Mucosa of descending colon (tissue), 3 donors: Measurements from ENCODE around the gene RNF11. TPM values are rescaled to one million over a fixed set of nuclear protein-coding genes. Genes with fewer than 3 reads are reported as not detected.
"Not testable (repeated sequence)": the region's sequence is repeated elsewhere in the genome, so short reads cannot be mapped to it uniquely, and the experiment has no call there.

Source experiments
- ATAC-seq: fragments of 200-7000 bp; cut with Tn5 transposase; one replicate; pipeline ENCODE4 v1.9.1; 2020; ENCODE audit warnings: mild to moderate bottlenecking, moderate library complexity
- DNase-seq, 3 donors: peaks; one replicate each; pipeline ENCODE4 v3.0.0-alpha.2; 2020
- H3K36me3 ChIP-seq: fragments of 200-600 bp; one replicate; pipeline ENCODE4 v1.8.0; 2021; ENCODE audit warnings: low read depth, mild to moderate bottlenecking
- H3K4me1 ChIP-seq: fragments of 200-600 bp; one replicate; pipeline ENCODE4 v1.8.0; 2021; ENCODE audit warnings: low read depth, mild to moderate bottlenecking
- H3K4me3 ChIP-seq: fragments of 200-600 bp; one replicate; pipeline ENCODE4 v1.8.0; 2021; ENCODE audit warnings: mild to moderate bottlenecking
- H3K9me3 ChIP-seq: fragments of 200-600 bp; one replicate; pipeline ENCODE4 v1.8.0; 2021; ENCODE audit warnings: mild to moderate bottlenecking
- CTCF ChIP-seq: fragments of 200-600 bp; IDR thresholded peaks from one replicate; pipeline ENCODE4 v1.8.0; 2022; ENCODE audit warnings: antibody characterized with exemption, mild to moderate bottlenecking
- intact Hi-C, 2 donors: fragments of 100-400 bp; cut with DNase I in 1 of 2; cut with micrococcal nuclease in 1 of 2; formaldehyde crosslinking; loops; one replicate each; pipeline versions ENCODE4 v1.11.0 to v1.11.1; 2022; cut with DNase I, micrococcal nuclease
- total RNA-seq, 3 donors: library from RNA; stranded (reverse); fragmentation: NEBNext Ultra II Directional in 2 of 3; extraction: Animal tissue kit (Norgen Biotek cat#: 25700) in 2 of 3; gene quantifications; one replicate each; pipeline versions ENCODE4 v1.2.1 to v1.2.4, GENCODE V29; 2021 to 2023
- donor health status: DM: no; HTN: no; CAD: no; lungs with moderate emphysema.
- donor health status: DM: no; HTN: no; CAD: no.
- donor health status: DM: no; HTN: yes; CAD: no.

The RNF11 gene
- total RNA-seq, 3 donors from 2014 or later: 66.7 to 117 (median 84.7) TPM

GRCh38 chr1:51222136-51222787, 13.8 kb upstream of the RNF11 start:
- Histone ChIP-seq H3K9me3 (no peaks in the 10 kb centered on the region), H3K4me3 (no peak overlapping the region), H3K4me1 (no peaks in the 10 kb centered on the region), H3K36me3 (no peaks in the 10 kb centered on the region)
- DNase-seq (no peak), ATAC-seq (no peak)
- intact Hi-C loops: no loop called here
- no peak for TF ChIP-seq CTCF

GRCh38 chr1:51222809-51223208, 13.3 kb upstream of the RNF11 start:
- H3K36me3 ChIP-seq: no peaks in the 10 kb centered on the region
- intact Hi-C loops: no loop called here
- H3K4me3 ChIP-seq: no peak overlapping the region
- no peak for TF ChIP-seq CTCF
- ATAC-seq: no peak
- H3K9me3 ChIP-seq: no peaks in the 10 kb centered on the region
- no peak for DNase-seq
- H3K4me1 ChIP-seq: no peaks in the 10 kb centered on the region

GRCh38 chr1:51224255-51224654, 11.8 kb upstream of the RNF11 start:
- no peak for DNase-seq
- H3K9me3 ChIP-seq: no peaks in the 10 kb centered on the region
- no peaks in the 10 kb centered on the region for H3K36me3 ChIP-seq
- no peak overlapping the region for H3K4me3 ChIP-seq
- H3K4me1 ChIP-seq: no peaks in the 10 kb centered on the region
- no peak for ATAC-seq
- intact Hi-C loops: no loop called here
- TF ChIP-seq CTCF: no peak

GRCh38 chr1:51227231-51227960, 8.7 kb upstream of the RNF11 start:
- DNase-seq, H3K4me3 ChIP-seq, intact Hi-C loops, H3K36me3 ChIP-seq, H3K9me3 ChIP-seq, ATAC-seq, H3K4me1 ChIP-seq: not testable (repeated sequence)

GRCh38 chr1:51228471-51228870, 7.6 kb upstream of the RNF11 start:
- H3K36me3 ChIP-seq, H3K4me1 ChIP-seq, H3K4me3 ChIP-seq, DNase-seq, ATAC-seq, H3K9me3 ChIP-seq, intact Hi-C loops: not testable (repeated sequence)

GRCh38 chr1:51230501-51231078, 5.5 kb upstream of the RNF11 start:
- Histone ChIP-seq H3K36me3 (no peaks in the 10 kb centered on the region), H3K9me3 (no peaks in the 10 kb centered on the region), H3K4me3 (no peak overlapping the region), H3K4me1 (peaks cover 9% of the 10 kb centered on the region)
- TF ChIP-seq CTCF: no peak
- ATAC-seq (no peak), DNase-seq (no peak)
- intact Hi-C loops: no loop called here
